WTC11 (cell line): Measurements from ENCODE around the gene CSTA. TPM values are rescaled to one million over a fixed set of nuclear protein-coding genes. Genes with fewer than 3 reads are reported as not detected.

Experiments
- ATAC-seq: fragments of 200-7000 bp; cut with Tn5 transposase; 2 replicates; pipeline ENCODE4 v1.10.0; 2021; ENCODE audit warnings: mild to moderate bottlenecking, moderate library complexity
- CTCF ChIA-PET: fragments of 300-600 bp; sonication (Branson Sonifier 250); formaldehyde crosslinking; loops from one replicate; lab custom pipeline; 2021; ENCODE audit warnings: antibody characterized with exemption; lab: Charles Lee
- POLR2A ChIA-PET: fragments of 350-600 bp; sonication (Branson Sonifier 250); formaldehyde crosslinking; loops from one replicate; lab custom pipeline; 2021; ENCODE audit warnings: antibody characterized with exemption; lab: Charles Lee
- DNase-seq: peaks from one replicate; pipeline ENCODE4 v3.0.0; 2021; ENCODE audit warnings: low spot score
- H3K27ac Mint-ChIP-seq: 2 replicates; pipeline ENCODE4 v1.8.0; 2021; ENCODE audit warnings: mixed read lengths
- H3K27me3 Mint-ChIP-seq: 2 replicates; pipeline ENCODE4 v1.8.0; 2021; ENCODE audit warnings: low read depth, mild to moderate bottlenecking, moderate library complexity, mixed read lengths
- H3K36me3 Mint-ChIP-seq: 2 replicates; pipeline ENCODE4 v1.8.0; 2021; ENCODE audit warnings: mixed read lengths
- H3K4me1 Mint-ChIP-seq: 2 replicates; pipeline ENCODE4 v1.8.0; 2022; ENCODE audit warnings: mixed read lengths
- H3K4me3 Mint-ChIP-seq: 2 replicates; pipeline ENCODE4 v1.8.0; 2021; ENCODE audit warnings: mild to moderate bottlenecking, moderate library complexity, mixed read lengths
- H3K9me3 Mint-ChIP-seq: 2 replicates; pipeline ENCODE4 v1.8.0; 2021; ENCODE audit warnings: mixed read lengths
- FOXJ3 ChIP-seq: sonication (generic); formaldehyde crosslinking; IDR thresholded peaks from 2 replicates; pipeline ENCODE4 v1.9.0; 2021; ENCODE audit warnings: missing genetic modification reagents, mild to moderate bottlenecking, borderline replicate concordance
- SMAD3 ChIP-seq: sonication (generic); formaldehyde crosslinking; IDR thresholded peaks from 2 replicates; pipeline ENCODE4 v1.8.0; 2022; ENCODE audit warnings: missing genetic modification reagents, mild to moderate bottlenecking, borderline replicate concordance
- SP1 ChIP-seq: sonication (generic); formaldehyde crosslinking; conservative IDR thresholded peaks from 2 replicates; pipeline ENCODE4 v1.8.1; 2022; ENCODE audit warnings: missing genetic modification reagents
- TEAD4 ChIP-seq: sonication (generic); formaldehyde crosslinking; IDR thresholded peaks from 2 replicates; pipeline ENCODE4 v1.8.0; 2022; ENCODE audit warnings: mild to moderate bottlenecking, missing genetic modification reagents
- TP53 ChIP-seq: sonication (generic); formaldehyde crosslinking; IDR thresholded peaks from 2 replicates; pipeline ENCODE4 v1.8.1; 2023; ENCODE audit warnings: mild to moderate bottlenecking, missing genetic modification reagents
- ZNF317 ChIP-seq: sonication (generic); formaldehyde crosslinking; IDR thresholded peaks from 2 replicates; pipeline ENCODE4 v1.8.1; 2023; ENCODE audit warnings: low read depth, mild to moderate bottlenecking, moderate library complexity, missing genetic modification reagents, borderline replicate concordance
- ZNF396 ChIP-seq: fragments of 250-450 bp; sonication (Bioruptor Pico); IDR thresholded peaks from 2 replicates; pipeline ENCODE4 v1.8.0; 2021; ENCODE audit warnings: mild to moderate bottlenecking, moderate library complexity, borderline replicate concordance
- total RNA-seq: library from RNA; stranded (reverse); gene quantifications from 3 replicates; pipeline ENCODE4 v1.2.3, GENCODE V29; 2021
- TF ChIP-seq, protein P1 (sequence below): fragments of 250-450 bp; sonication (Bioruptor Pico); IDR thresholded peaks from 2 replicates; pipeline ENCODE4 v1.9.0; 2021; ENCODE audit warnings: mild to moderate bottlenecking, borderline replicate concordance
- TF ChIP-seq, protein P2 (sequence below): sonication (generic); formaldehyde crosslinking; IDR thresholded peaks from 2 replicates; pipeline ENCODE4 v1.8.0; 2022; ENCODE audit warnings: missing genetic modification reagents
- TF ChIP-seq, protein P3 (sequence below): fragments of 250-450 bp; sonication (Bioruptor Pico); conservative IDR thresholded peaks from 2 replicates; pipeline ENCODE4 v1.9.0; 2021; ENCODE audit warnings: mild to moderate bottlenecking

The CSTA gene
- total RNA-seq, 1 experiment from 2014 or later, result not detected

DNA sequence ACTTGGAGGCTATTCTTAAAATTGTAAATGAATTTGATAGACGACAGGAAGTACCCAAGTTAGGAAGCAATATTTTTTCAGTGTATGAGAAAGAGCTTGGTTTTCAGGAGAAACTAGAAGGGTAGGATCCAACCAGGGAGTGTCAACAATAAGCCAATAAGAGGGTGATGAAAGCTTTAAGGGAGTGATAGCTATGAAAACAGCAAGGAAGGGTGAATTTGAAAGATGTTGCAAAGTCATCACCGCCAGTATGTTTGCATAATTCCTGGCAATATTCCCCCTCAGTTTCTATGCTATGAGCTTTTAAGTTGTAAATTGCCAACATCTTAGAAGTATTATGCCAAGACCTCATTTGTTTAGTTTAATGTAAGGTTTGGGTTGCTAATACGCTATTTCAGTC, 11.8 kb upstream of the CSTA start (continued):
- TF ChIP-seq, protein P1, sequence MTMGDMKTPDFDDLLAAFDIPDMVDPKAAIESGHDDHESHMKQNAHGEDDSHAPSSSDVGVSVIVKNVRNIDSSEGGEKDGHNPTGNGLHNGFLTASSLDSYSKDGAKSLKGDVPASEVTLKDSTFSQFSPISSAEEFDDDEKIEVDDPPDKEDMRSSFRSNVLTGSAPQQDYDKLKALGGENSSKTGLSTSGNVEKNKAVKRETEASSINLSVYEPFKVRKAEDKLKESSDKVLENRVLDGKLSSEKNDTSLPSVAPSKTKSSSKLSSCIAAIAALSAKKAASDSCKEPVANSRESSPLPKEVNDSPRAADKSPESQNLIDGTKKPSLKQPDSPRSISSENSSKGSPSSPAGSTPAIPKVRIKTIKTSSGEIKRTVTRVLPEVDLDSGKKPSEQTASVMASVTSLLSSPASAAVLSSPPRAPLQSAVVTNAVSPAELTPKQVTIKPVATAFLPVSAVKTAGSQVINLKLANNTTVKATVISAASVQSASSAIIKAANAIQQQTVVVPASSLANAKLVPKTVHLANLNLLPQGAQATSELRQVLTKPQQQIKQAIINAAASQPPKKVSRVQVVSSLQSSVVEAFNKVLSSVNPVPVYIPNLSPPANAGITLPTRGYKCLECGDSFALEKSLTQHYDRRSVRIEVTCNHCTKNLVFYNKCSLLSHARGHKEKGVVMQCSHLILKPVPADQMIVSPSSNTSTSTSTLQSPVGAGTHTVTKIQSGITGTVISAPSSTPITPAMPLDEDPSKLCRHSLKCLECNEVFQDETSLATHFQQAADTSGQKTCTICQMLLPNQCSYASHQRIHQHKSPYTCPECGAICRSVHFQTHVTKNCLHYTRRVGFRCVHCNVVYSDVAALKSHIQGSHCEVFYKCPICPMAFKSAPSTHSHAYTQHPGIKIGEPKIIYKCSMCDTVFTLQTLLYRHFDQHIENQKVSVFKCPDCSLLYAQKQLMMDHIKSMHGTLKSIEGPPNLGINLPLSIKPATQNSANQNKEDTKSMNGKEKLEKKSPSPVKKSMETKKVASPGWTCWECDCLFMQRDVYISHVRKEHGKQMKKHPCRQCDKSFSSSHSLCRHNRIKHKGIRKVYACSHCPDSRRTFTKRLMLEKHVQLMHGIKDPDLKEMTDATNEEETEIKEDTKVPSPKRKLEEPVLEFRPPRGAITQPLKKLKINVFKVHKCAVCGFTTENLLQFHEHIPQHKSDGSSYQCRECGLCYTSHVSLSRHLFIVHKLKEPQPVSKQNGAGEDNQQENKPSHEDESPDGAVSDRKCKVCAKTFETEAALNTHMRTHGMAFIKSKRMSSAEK, result no peak
- TF ChIP-seq, protein P2, sequence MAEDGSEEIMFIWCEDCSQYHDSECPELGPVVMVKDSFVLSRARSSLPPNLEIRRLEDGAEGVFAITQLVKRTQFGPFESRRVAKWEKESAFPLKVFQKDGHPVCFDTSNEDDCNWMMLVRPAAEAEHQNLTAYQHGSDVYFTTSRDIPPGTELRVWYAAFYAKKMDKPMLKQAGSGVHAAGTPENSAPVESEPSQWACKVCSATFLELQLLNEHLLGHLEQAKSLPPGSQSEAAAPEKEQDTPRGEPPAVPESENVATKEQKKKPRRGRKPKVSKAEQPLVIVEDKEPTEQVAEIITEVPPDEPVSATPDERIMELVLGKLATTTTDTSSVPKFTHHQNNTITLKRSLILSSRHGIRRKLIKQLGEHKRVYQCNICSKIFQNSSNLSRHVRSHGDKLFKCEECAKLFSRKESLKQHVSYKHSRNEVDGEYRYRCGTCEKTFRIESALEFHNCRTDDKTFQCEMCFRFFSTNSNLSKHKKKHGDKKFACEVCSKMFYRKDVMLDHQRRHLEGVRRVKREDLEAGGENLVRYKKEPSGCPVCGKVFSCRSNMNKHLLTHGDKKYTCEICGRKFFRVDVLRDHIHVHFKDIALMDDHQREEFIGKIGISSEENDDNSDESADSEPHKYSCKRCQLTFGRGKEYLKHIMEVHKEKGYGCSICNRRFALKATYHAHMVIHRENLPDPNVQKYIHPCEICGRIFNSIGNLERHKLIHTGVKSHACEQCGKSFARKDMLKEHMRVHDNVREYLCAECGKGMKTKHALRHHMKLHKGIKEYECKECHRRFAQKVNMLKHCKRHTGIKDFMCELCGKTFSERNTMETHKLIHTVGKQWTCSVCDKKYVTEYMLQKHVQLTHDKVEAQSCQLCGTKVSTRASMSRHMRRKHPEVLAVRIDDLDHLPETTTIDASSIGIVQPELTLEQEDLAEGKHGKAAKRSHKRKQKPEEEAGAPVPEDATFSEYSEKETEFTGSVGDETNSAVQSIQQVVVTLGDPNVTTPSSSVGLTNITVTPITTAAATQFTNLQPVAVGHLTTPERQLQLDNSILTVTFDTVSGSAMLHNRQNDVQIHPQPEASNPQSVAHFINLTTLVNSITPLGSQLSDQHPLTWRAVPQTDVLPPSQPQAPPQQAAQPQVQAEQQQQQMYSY (CRISPR knock-in tag), result no peak
- no peak for TF ChIP-seq FOXJ3

DNA sequence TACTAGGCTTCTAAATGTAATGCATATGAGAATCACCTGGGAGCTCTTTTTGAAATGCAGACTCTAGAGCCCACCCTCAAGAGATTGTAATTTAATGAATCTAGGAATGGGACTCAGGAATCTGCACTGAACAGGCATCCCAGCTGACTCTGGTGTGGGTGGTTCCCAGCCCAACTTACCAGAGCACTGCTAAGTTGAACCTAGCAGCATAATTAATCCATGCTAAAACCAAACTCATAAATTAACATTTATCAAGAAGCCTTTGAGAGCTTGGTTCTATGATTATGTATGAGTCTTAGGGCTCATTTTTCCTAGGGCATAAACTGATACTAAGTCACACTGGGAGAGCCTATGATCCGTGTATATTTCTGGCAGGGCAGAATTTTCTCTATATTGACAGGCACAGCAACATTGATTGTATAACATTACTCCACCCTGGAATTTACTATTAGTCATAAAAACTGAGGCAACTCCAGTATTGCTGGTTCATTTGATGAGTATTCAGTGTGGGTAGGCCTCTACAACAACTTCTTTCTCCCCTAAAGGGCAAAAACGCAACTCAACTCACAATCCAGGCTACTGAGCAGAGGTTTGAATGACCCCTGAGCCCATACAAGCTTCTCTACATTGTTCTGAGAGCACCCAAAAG, 10.7 kb upstream of the CSTA start:
- peaks cover 16% of the 10 kb centered on the region for H3K9me3 Mint-ChIP-seq
- H3K27ac Mint-ChIP-seq, result no peak overlapping the region
- H3K36me3 Mint-ChIP-seq, result 0 out of 2 replicates have a peak, but pooled peaks cover 4% of the 10 kb centered on the region

DNA sequence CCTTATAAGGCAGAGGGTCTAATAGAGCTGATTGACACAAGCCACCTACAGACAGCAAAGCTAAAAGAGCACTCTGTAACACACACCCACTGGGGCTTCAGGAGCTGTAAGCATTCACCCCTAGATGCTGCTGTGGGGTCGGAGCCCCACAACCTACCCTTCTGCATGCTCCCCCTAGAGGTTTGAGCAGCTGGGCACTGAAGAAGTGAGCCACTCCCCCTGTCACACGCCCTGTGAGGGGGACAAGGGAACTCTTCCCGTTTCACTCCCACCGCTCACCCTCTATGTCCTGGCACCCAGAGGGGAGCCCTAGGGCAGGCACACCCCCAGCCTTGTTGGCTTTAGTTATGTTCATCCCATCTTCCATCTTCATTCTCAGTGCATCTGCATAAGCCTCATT, 9.4 kb upstream of the CSTA start:
- peaks cover 28% of the 10 kb centered on the region for H3K9me3 Mint-ChIP-seq
- CTCF ChIA-PET, result interaction anchor here (0.6 to 2.5 kb wide), 11 partner anchors 9 to 620 kb away, joined by 3 to 37 read pairs (median 5); partner anchors contain the start of genes CSTA and FAM162A
- H3K27ac Mint-ChIP-seq, result no peak overlapping the region
- no peaks in the 10 kb centered on the region; the same call in none of the 2 replicates for H3K27me3 Mint-ChIP-seq
- DNase-seq, result peak; percentile 56
- peak; percentile 94 for ATAC-seq
- TF ChIP-seq SP1 (no peak), TEAD4 (no peak), TP53 (CRISPR knock-in tag) (no peak)
- TF ChIP-seq, protein P3, sequence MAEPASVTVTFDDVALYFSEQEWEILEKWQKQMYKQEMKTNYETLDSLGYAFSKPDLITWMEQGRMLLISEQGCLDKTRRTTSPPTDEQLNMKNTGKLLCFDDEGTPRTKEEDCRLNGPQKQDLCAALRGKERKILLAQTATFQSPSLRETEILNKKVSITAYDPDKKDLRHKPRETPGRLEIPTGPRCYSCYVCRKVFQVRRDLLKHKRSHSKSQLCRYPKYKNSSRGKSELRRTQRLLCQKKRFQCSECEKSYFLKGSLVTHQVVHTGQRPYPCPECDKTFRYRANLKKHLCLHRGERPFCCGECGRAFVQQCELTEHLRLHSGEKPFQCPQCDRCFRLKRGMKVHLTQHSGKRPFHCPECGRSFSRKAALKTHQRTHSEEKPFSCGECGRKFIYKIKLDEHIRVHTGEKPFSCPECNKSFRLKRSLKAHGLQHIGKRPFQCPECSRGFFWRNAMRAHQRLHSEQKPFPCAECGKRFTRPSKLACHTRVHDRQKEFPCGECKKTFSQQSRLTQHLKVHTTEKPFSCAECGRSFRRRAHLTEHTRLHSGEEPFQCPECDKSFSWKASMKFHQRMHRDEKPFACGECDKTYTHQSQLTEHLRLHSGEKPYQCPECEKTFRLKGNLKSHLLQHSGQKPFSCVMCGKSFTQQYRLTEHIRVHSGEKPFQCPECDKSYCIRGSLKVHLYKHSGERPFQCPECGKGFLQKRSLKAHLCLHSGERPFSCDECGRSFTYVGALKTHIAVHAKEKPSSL, result no peak
- TF ChIP-seq, all 79 proteins: peak for 0
- POLR2A ChIA-PET, result no interaction called here
- Mint-ChIP-seq H3K36me3 (peaks cover 12% of the 10 kb centered on the region), H3K4me1 (peaks cover 16% of the 10 kb centered on the region), H3K4me3 (peak overlapping the region; percentile 45)

More for the DNA sequence above, 10.7 kb upstream of the CSTA start:
- TF ChIP-seq ZNF317 (CRISPR knock-in tag) (no peak), ZNF396 (CRISPR knock-in tag) (no peak), SMAD3 (CRISPR knock-in tag) (no peak)
- TF ChIP-seq, protein P1, result no peak
- ChIA-PET POLR2A (interaction anchor here (0.6 kb wide), 1 partner anchor 38 kb away, joined by 4 read pairs; no protein-coding TSS in a partner anchor), CTCF (interaction anchor here (1.0 to 2.5 kb wide), 6 partner anchors 8 to 220 kb away, joined by 3 to 37 read pairs (median 5); partner anchors contain the start of gene FAM162A)
- H3K4me3 Mint-ChIP-seq, result no peak overlapping the region
- DNase-seq (no peak), ATAC-seq (no peak)
- peaks cover 16% of the 10 kb centered on the region for H3K4me1 Mint-ChIP-seq
- H3K27me3 Mint-ChIP-seq, result no peaks in the 10 kb centered on the region; the same call in 1 of the 2 replicates
